HG03196 (cell line): Measurements from ENCODE around the gene PCDH15.
"Not testable (repeated sequence)": the region's sequence is repeated elsewhere in the genome, so short reads cannot be mapped to it uniquely, and the experiment has no call there.

ENCODE experiments used
- ATAC-seq: cut with Tn5 transposase; IDR thresholded peaks from one replicate; pipeline ENCODE4 v1.9.1; 2021; ENCODE audit not compliant: unreplicated experiment

Gene PCDH15

DNA sequence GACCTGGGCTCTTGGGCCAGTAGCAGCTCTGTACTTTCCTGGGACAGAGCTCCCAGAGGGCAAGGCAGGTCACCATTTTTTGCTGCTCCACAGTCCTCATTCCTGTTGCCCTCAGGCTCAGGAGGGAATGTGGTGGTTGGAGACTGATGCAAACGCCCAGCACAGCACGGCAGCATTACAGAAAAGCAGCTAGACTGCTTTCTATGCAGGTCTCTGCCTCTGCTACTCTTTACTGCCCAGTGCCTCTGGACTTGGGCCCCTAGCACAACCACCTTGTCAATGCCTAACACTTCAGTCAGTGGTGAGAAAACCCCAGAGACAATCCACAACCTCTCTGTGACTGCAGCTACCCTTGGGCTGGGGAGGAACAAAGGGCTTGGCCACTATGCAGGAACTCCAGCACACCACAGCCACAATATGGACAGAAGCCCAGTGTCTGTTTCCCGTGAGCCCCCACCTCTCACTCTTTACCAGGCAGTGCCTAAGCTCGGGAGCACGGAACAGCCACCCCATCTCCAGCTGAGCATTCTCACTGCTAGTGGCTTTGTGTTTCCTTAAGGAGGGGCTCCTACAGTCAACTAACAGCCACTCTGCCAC, 790.6 kb downstream of the PCDH15 start:
- ATAC-seq: no peak

DNA sequence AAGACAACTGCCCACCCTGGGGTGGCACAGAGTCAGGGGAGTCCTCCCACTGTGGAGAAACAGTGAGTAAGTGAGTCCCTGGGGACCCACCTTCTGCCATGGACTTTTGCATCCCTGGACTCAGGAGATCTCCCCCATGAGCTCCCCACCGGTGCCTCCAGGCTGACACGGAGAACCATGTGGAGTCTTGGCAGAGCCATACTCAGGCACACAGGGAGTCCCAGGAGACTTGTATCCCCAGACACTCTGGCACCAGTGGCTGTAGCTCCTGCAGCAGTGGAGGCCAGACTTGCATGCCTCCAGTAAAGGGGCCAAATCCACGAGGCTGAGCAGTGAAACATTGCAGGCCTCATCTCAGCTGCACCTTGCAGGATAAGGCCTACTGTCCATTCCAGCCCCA, 791.4 kb downstream of the PCDH15 start:
- ATAC-seq: no peak

DNA sequence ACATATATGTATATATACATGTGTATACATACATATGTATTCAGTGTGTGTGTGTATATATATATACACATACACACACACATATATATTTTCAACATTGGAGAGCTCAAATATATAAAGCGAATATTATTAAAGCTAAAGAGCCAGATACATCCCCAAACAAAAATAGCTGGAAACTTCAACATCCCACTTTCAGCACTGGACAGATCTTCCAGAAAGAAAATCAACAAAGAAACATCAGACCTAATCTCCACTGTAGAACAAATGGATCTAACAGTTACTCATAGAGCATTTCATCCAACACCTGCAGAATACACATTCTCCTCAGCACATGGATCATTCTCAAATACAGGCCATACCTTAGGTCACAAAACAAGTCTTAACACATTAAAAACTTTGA, 799.0 kb downstream of the PCDH15 start:
- no peak for ATAC-seq

GRCh38 chr10:53997953-53998352, 803.1 kb downstream of the PCDH15 start:
- ATAC-seq: no peak

- no peak for ATAC-seq
Measured at GRCh38 chr10:53990799-53991238, 810.2 kb downstream of the PCDH15 start.

DNA sequence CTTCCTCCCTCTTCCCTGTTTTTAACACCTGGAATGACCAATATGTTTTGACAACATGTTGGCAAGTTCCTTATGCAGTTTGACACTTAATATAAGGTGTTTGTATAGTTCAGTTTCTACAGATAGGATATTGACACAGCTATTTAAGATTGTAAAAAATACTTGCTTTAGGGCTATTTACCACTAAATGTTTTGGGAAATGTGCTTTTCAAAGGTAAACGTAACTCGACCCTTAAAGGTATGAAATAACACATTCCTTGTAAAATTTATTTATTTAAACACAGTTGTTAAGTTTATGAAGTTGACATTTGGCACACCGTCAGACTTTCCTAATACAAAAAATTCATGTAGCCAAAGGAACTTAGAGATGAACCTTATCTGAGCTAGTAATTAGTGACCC, 817.6 kb downstream of the PCDH15 start:
- no peak for ATAC-seq

DNA sequence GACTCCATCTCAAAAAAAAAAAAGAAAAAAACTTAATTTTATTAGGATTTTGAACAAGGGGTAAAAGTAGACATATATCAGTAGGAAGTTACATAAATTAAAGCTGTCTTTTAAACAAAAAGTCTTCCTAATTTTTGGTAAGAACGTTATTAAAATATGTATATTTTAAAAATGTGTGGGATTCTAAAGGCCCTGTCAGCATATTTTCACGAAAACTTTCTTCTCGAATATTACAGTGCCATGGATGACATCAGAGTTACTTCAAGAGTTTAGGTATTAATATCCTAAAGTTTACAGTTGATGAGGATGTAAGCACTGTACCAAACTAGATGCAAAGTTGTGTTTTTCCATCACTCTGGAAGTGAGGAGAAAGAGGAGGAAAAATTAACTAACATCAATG, 820.8 kb downstream of the PCDH15 start:
- no peak for ATAC-seq

DNA sequence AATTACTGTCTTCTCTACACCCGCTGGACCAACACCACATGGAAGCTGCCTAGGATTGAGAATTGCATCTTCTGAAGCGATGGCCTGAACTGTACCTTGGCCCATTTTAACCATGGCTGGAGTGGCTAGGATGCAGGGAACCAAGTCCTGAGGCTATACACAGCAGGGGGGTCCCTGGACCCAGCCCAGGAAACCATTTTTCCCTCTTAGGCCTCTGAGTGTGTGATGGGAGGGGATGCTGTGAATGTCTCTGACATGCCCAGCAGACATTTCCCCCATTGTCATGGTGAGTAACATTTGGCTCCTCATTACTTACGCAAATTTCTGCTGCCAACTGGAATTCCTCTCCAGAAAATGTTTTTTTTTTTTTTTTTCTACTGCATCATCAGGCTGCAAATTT, 822.7 kb downstream of the PCDH15 start:
- ATAC-seq: no peak

GRCh38 chr10:53977267-53977666, 823.8 kb downstream of the PCDH15 start:
- no peak for ATAC-seq

- ATAC-seq: no peak
Measured at GRCh38 chr10:53957401-53957800, 843.6 kb downstream of the PCDH15 start.

GRCh38 chr10:53955091-53955490, 845.9 kb downstream of the PCDH15 start:
- ATAC-seq: no peak

- no peak for ATAC-seq
Measured at GRCh38 chr10:53952698-53953630, 848.1 kb downstream of the PCDH15 start.

DNA sequence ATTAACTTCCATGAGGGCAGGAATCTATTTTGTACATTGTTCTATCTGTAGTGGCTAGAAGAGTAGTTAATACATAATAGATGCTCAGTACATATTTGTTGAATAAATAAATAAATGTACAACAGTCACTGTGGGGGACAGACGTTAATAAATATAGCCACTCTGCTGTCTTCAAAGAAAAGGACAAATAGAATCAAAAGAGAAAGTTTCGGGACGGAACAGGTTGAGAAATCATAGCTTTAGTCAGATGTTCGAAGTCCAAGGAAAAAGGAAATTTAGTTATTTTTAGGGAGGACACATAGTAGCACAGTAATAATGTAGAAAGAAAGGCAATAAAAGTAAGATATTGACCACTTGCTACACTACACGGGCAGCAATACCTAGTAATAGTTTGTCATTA, 861.4 kb downstream of the PCDH15 start:
- no peak for ATAC-seq

DNA sequence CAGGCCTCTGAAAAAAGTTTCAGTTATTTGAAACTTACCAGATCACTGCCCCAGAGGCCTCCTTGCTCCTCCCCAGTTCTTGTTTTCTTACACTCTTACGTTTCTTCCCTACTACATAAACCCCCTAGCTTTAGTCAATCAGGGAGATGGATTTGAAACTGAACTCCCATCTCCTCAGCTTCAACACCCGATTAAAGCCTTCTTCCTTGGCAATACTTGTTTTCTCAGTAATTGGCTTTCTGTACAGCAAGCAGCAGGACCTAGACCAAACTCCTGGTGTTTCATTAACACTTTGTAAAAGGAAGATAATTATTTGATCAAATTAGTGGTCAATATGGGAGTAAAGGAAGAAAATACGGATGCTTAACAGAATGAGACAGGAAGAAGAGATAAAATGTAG, 870.4 kb downstream of the PCDH15 start:
- no peak for ATAC-seq

GRCh38 chr10:53924051-53924700, 876.9 kb downstream of the PCDH15 start:
- ATAC-seq: not testable (repeated sequence)

GRCh38 chr10:53918755-53919154, 882.3 kb downstream of the PCDH15 start:
- ATAC-seq: no peak

- no peak for ATAC-seq
Measured at GRCh38 chr10:53909791-53910190, 891.2 kb downstream of the PCDH15 start.

GRCh38 chr10:53904506-53905241, 896.4 kb downstream of the PCDH15 start:
- no peak for ATAC-seq

- no peak for ATAC-seq
Measured at GRCh38 chr10:53903756-53904155, 897.3 kb downstream of the PCDH15 start.

- ATAC-seq: no peak
Measured at GRCh38 chr10:53899463-53900160, 901.4 kb downstream of the PCDH15 start.

DNA sequence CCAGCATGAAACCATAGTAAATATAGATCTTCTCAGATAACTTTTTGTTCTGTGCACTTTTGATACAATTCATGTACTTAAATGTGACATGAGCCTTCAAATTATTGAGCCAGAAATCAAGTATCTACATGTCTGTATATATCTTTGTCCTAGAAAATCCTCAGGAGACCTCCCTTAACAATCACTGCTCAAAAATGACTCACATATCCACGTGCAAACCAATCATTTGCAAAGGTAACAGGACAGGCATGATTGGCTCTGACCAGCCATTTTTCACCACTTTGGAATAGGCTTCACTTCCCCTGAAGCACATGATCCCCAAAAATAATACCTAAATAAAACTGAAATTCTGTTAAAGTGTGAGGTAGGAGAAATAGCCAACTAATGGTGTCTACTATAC, 902.5 kb downstream of the PCDH15 start:
- no peak for ATAC-seq
